NB4 (cell line): ENCODE measurements around the gene WNT7B.

Experiments
- MAX ChIP-seq: IDR thresholded peaks from 2 replicates; pipeline ENCODE4 v1.6.1; 2011; ENCODE audit warnings: low read depth, low read length
- POLR2A ChIP-seq: IDR thresholded peaks from 2 replicates; pipeline ENCODE4 v1.6.1; 2011; ENCODE audit warnings: mild to moderate bottlenecking; ENCODE audit not compliant: insufficient read length; ENCODE audit errors: extremely low read depth
- TF ChIP-seq, protein P1 (sequence below): IDR thresholded peaks from one replicate; pipeline ENCODE4 v1.5.1; 2012; ENCODE audit warnings: low read depth, low read length

DNA sequence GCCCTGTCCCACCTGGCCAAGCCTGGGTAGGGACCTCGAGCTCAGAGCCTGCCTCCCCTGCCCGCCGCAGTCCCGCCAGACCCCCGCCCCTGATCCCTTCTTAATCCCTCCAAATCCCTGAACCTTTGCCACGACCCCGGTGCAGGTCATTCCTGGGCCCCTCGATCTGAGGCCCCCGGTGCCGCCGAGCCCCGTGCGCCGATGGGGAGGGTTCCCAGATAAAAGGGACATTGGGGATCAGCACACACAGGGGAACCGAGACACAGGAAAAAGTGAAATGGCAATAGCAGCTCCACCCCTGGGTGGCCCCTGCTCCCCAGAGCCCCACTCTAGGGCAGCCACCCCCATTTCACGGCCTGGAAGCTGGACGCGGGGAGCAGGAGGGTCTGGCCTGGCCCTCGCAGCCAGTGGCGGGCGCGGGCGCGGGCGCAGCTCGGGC, 1.3 kb upstream of the WNT7B start:
- TF ChIP-seq POLR2A (no peak), MAX (no peak)
- TF ChIP-seq, protein P1, sequence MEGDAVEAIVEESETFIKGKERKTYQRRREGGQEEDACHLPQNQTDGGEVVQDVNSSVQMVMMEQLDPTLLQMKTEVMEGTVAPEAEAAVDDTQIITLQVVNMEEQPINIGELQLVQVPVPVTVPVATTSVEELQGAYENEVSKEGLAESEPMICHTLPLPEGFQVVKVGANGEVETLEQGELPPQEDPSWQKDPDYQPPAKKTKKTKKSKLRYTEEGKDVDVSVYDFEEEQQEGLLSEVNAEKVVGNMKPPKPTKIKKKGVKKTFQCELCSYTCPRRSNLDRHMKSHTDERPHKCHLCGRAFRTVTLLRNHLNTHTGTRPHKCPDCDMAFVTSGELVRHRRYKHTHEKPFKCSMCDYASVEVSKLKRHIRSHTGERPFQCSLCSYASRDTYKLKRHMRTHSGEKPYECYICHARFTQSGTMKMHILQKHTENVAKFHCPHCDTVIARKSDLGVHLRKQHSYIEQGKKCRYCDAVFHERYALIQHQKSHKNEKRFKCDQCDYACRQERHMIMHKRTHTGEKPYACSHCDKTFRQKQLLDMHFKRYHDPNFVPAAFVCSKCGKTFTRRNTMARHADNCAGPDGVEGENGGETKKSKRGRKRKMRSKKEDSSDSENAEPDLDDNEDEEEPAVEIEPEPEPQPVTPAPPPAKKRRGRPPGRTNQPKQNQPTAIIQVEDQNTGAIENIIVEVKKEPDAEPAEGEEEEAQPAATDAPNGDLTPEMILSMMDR = no peak
